Panc1 (cell line): ENCODE measurements around the gene PON2.

Source experiments
- CTCF ChIP-seq: fragments of 450-650 bp; IDR thresholded peaks from 2 replicates; pipeline ENCODE4 v1.5.1; 2017; ENCODE audit warnings: mild to moderate bottlenecking
- SIN3A ChIP-seq: IDR thresholded peaks from 2 replicates; pipeline ENCODE4 v1.6.1; 2012; ENCODE audit warnings: low read depth, mild to moderate bottlenecking, low read length, moderate library complexity, borderline replicate concordance; ENCODE audit not compliant: insufficient read depth
- TCF7L2 ChIP-seq: IDR thresholded peaks from 2 replicates; pipeline ENCODE4 v1.6.1; 2011; ENCODE audit warnings: mild to moderate bottlenecking, low read depth, low read length, inconsistent platforms

- TF ChIP-seq TCF7L2 (no peak), CTCF (no peak), SIN3A (no peak)
Measured at GRCh38 chr7:95472581-95473161, 37.8 kb upstream of the PON2 start.
